Measurements from ENCODE around the gene EFTUD2. TPM values are rescaled to one million over a fixed set of nuclear protein-coding genes. Genes with fewer than 3 reads are reported as not detected.

Gene EFTUD2
- total and polyA plus RNA-seq, 2 experiments from 2014 or later, result 65.2 to 87.0 TPM

DNA sequence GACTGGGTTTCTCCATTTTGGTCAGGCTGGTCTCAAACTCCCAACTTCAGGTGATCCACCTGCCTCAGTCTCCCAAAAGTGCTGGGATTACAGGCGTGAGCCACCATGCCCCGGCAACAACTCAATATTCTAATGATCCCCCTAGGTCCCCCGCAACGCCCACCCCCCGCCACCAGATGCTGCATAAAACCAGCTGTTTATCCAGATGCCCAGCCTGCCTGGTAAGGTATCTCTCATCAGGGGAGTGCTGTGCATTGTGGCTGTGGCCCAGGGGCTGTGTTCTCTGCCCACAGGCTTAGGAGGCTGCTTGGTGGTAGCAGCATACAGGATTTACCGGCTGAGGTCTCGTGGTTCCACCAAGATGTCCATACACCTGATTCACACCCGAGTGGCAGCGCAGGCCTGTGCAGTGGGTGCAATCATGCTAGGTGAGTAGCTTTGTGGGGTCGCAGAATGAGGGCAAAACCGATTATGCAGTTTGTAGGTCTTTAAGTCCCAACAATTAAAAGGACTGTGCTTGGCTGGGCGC, 50.2 kb downstream of the EFTUD2 start:
- no peaks in the 10 kb centered on the region for H3K9me3 ChIP-seq (ENCODE audit: low read depth)
- no peaks in the 10 kb centered on the region for H3K27me3 ChIP-seq
- H3K79me2 ChIP-seq, result no peaks in the 10 kb centered on the region
- H2AFZ ChIP-seq, result no peak overlapping the region
- TF ChIP-seq EZH2 (IDR thresholded peaks at IDR 0.05; ENCODE audit: borderline replicate concordance) (no peak), EZH2phosphoT487 (IDR thresholded peaks at IDR 0.05; ENCODE audit: low read depth, severe bottlenecking, unreplicated experiment) (no peak), CTCF (IDR thresholded peaks at IDR 0.05; ENCODE audit: poor library complexity) (no peak)
- H4K20me1 ChIP-seq (ENCODE audit: insufficient read depth, poor library complexity, severe bottlenecking), result no peaks in the 10 kb centered on the region
- 94% methylated on average over 12 of the region's 12 CpGs for WGBS (ENCODE audit: low lambda C conversion rate, missing lambda C conversion rate)
- H3K4me3 ChIP-seq, result no peak overlapping the region
- H3K9me2 ChIP-seq (replicated peaks; ENCODE audit: insufficient read depth), result no peaks in the 10 kb centered on the region
- H3K4me2 ChIP-seq, result no peak overlapping the region
- DNase-seq (ENCODE audit: low spot score), result no peak
- no peak overlapping the region for H3K27ac ChIP-seq
- H3K36me3 ChIP-seq (replicated peaks; ENCODE audit: insufficient read depth, low read depth), result no peaks in the 10 kb centered on the region
- H3K4me1 ChIP-seq (ENCODE audit: insufficient read depth), result no peaks in the 10 kb centered on the region

GRCh38 chr17:44848257-44848795, 50.9 kb downstream of the EFTUD2 start:
- TF ChIP-seq EZH2 (IDR thresholded peaks at IDR 0.05; ENCODE audit: borderline replicate concordance) (no peak), EZH2phosphoT487 (IDR thresholded peaks at IDR 0.05; ENCODE audit: low read depth, severe bottlenecking, unreplicated experiment) (no peak), CTCF (IDR thresholded peaks at IDR 0.05; ENCODE audit: poor library complexity) (no peak)
- H3K9me3 ChIP-seq (ENCODE audit: low read depth), result no peaks in the 10 kb centered on the region
- H3K4me1 ChIP-seq (ENCODE audit: insufficient read depth), result no peaks in the 10 kb centered on the region
- H3K36me3 ChIP-seq (replicated peaks; ENCODE audit: insufficient read depth, low read depth), result no peaks in the 10 kb centered on the region
- H3K27me3 ChIP-seq, result no peaks in the 10 kb centered on the region
- no peaks in the 10 kb centered on the region for H3K9me2 ChIP-seq (replicated peaks; ENCODE audit: insufficient read depth)
- DNase-seq (ENCODE audit: low spot score), result no peak
- H3K79me2 ChIP-seq, result no peaks in the 10 kb centered on the region
- H4K20me1 ChIP-seq (ENCODE audit: insufficient read depth, poor library complexity, severe bottlenecking), result no peaks in the 10 kb centered on the region
- WGBS (ENCODE audit: low lambda C conversion rate, missing lambda C conversion rate), result 92% methylated on average over 3 of the region's 6 CpGs
- H3K4me3 ChIP-seq, result no peak overlapping the region
- no peak overlapping the region for H3K4me2 ChIP-seq
- no peak overlapping the region for H3K27ac ChIP-seq
- H2AFZ ChIP-seq, result no peak overlapping the region

- H3K79me2 ChIP-seq, result no peaks in the 10 kb centered on the region
- H3K9me3 ChIP-seq (ENCODE audit: low read depth), result no peaks in the 10 kb centered on the region
- H3K9me2 ChIP-seq (replicated peaks; ENCODE audit: insufficient read depth), result no peaks in the 10 kb centered on the region
- H3K4me2 ChIP-seq, result no peak within 1 kb of the TSS
- no peaks in the 10 kb centered on the region for H4K20me1 ChIP-seq (ENCODE audit: insufficient read depth, poor library complexity, severe bottlenecking)
- no peak within 1 kb of the TSS for H3K4me3 ChIP-seq
- H3K27me3 ChIP-seq, result no peaks in the 10 kb centered on the region
- no peak within 1 kb of the TSS for H2AFZ ChIP-seq
- H3K4me1 ChIP-seq (ENCODE audit: insufficient read depth), result no peaks in the 10 kb centered on the region
- no peak within 1 kb of the TSS for H3K27ac ChIP-seq
- WGBS (ENCODE audit: low lambda C conversion rate, missing lambda C conversion rate), result 94% methylated on average over 2 of the region's 2 CpGs
- no peak for DNase-seq (ENCODE audit: low spot score)
- TF ChIP-seq EZH2 (IDR thresholded peaks at IDR 0.05; ENCODE audit: borderline replicate concordance), result no peak
- no peak for TF ChIP-seq CTCF (IDR thresholded peaks at IDR 0.05; ENCODE audit: poor library complexity)
- TF ChIP-seq EZH2phosphoT487 (IDR thresholded peaks at IDR 0.05; ENCODE audit: low read depth, severe bottlenecking, unreplicated experiment), result no peak
- H3K36me3 ChIP-seq (replicated peaks; ENCODE audit: insufficient read depth, low read depth), result no peaks in the 10 kb centered on the region
Measured at GRCh38 chr17:44847586-44847985, 51.7 kb downstream of the EFTUD2 start, which contains the start of gene HIGD1B. Gene HIGD1B, plus strand, starts transcription at chr17:44847883. Its CDS starts 270 bp downstream, at chr17:44848153.

All from hepatocyte (in vitro differentiated cells).